Measurements from ENCODE around the gene GMDS.

GMDS gene

DNA sequence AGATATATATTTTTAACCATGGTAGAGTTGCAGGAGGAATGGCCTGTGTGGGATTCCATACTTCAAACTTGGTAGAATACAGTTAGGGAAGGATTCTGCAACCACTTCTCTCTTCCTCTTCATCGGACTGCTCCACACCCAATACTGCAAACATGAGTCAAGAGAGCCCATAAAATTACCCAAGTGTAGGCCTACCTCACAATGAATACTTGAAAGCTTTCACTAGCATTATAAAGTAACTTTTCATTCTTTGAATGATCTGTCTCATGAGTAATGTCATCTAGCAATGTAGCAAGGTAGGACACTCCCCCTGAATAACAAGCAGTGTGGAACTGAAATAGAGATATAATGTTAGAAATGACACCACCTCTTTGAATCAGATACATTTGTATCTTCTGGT, 556.3 kb downstream of the GMDS start:
- peak in 1 of 2 donors; percentile 28 for DNase-seq (ENCODE audit: low read depth in 2 of 2)
- no peak for TF ChIP-seq CTCF (IDR thresholded peaks at IDR 0.05; ENCODE audit: low read depth, low read length)
- no peak overlapping the region for H3K4me3 ChIP-seq (replicated peaks in 1 of 2; ENCODE audit: low read depth in 2 of 2, low read length in 2 of 2)

DNA sequence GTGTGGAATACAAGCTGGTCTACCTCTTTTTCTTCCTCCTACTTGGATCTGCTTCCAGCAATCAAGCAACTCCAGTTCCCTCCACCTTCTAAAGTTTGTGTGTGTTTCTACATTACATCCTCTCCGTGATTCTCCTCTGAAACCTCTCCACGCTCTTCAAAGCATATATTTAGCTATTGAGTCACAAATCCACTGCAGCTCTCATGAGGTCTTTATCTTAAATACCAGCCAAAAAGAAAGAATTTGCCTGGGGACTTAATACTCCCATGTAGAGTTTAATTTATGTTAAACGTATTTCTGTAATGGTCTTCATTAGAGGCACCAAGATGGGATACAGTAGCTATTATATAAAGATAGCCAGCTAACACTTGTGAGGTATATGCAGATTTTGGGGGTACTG, 557.0 kb downstream of the GMDS start:
- no peak for TF ChIP-seq CTCF (IDR thresholded peaks at IDR 0.05; ENCODE audit: low read depth, low read length)
- no peak for DNase-seq (ENCODE audit: low read depth in 2 of 2)
- H3K4me3 ChIP-seq (replicated peaks in 1 of 2; ENCODE audit: low read depth in 2 of 2, low read length in 2 of 2), result no peak overlapping the region

GRCh38 chr6:1687402-1687801, 558.0 kb downstream of the GMDS start:
- DNase-seq (ENCODE audit: low read depth in 2 of 2), result no peak
- no peak for TF ChIP-seq CTCF (IDR thresholded peaks at IDR 0.05; ENCODE audit: low read depth, low read length)
- H3K4me3 ChIP-seq (replicated peaks in 1 of 2; ENCODE audit: low read depth in 2 of 2, low read length in 2 of 2), result no peak overlapping the region

GRCh38 chr6:1686117-1687098, 559.0 kb downstream of the GMDS start:
- H3K4me3 ChIP-seq (replicated peaks in 1 of 2; ENCODE audit: low read depth in 2 of 2, low read length in 2 of 2), result no peak overlapping the region

DNA sequence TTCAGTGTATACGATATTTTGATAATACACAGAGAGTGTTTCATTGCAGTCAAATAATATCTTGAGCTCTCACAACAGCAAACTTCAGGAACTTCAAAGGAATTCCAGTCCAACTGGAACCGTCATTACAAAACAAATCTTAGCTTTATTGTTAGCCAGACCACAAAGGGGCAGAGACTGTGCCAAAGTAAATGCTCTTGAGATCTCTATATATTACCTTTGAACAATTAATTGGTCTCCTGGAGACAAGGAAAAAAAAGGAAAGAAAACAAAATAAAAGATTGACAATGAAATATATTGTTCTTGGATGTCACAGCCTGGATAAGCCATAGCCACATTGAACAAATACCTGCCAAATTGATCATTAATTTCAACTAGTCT, 565.7 kb downstream of the GMDS start:
- TF ChIP-seq CTCF (IDR thresholded peaks at IDR 0.05; ENCODE audit: low read depth, low read length), result no peak
- peak in 1 of 2 donors; percentile 20 for DNase-seq (ENCODE audit: low read depth in 2 of 2)
- no peak overlapping the region for H3K4me3 ChIP-seq (replicated peaks in 1 of 2; ENCODE audit: low read depth in 2 of 2, low read length in 2 of 2)

More at GRCh38 chr6:1686117-1687098, 559.0 kb downstream of the GMDS start:
- TF ChIP-seq CTCF (IDR thresholded peaks at IDR 0.05; ENCODE audit: low read depth, low read length), result peak; percentile 14
- peak; percentile 94 for DNase-seq (ENCODE audit: low read depth in 2 of 2)

GRCh38 chr6:1679031-1679687, 566.2 kb downstream of the GMDS start:
- no peak for TF ChIP-seq CTCF (IDR thresholded peaks at IDR 0.05; ENCODE audit: low read depth, low read length)
- DNase-seq (ENCODE audit: low read depth in 2 of 2), result peak; percentile 41 to 47
- H3K4me3 ChIP-seq (replicated peaks in 1 of 2; ENCODE audit: low read depth in 2 of 2, low read length in 2 of 2), result no peak overlapping the region
